ENCODE data around the gene LRMDA.

DNA sequence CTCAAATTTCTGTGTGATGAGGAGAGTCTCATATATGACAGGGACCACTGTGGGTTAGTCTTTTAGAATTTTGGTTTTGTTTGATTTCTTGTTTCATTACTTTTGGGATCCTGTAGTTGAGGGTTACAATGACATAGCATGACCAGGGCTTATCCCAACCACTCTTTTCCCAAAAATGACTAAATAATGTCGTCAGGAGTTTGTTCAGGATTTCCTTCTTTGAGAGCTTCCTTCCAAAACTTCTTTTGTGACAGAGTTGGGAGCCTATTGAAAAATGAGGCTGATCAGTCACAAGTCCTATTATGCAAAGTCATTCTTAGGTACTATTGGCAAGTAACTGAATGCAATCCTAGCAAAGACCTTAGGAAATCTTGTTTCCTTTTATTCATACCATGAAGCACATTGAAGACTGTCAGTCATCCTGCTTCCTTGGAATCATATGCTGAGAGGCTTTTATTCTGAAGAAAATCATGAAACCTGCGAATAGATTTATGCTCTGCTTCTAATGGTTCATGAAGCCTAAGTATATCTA, 498.3 kb downstream of the LRMDA start:
- no peak for TF ChIP-seq EZH2 (IDR thresholded peaks at IDR 0.05; ENCODE audit: borderline replicate concordance, low read depth, low read length, severe bottlenecking)
- TF ChIP-seq, protein P1, sequence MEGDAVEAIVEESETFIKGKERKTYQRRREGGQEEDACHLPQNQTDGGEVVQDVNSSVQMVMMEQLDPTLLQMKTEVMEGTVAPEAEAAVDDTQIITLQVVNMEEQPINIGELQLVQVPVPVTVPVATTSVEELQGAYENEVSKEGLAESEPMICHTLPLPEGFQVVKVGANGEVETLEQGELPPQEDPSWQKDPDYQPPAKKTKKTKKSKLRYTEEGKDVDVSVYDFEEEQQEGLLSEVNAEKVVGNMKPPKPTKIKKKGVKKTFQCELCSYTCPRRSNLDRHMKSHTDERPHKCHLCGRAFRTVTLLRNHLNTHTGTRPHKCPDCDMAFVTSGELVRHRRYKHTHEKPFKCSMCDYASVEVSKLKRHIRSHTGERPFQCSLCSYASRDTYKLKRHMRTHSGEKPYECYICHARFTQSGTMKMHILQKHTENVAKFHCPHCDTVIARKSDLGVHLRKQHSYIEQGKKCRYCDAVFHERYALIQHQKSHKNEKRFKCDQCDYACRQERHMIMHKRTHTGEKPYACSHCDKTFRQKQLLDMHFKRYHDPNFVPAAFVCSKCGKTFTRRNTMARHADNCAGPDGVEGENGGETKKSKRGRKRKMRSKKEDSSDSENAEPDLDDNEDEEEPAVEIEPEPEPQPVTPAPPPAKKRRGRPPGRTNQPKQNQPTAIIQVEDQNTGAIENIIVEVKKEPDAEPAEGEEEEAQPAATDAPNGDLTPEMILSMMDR (IDR thresholded peaks at IDR 0.05; ENCODE audit: extremely low read depth in 1 of 2, insufficient read depth in 1 of 2, low read depth in 1 of 2, low read length in 2 of 2), result no peak
- TF ChIP-seq, protein P2, sequence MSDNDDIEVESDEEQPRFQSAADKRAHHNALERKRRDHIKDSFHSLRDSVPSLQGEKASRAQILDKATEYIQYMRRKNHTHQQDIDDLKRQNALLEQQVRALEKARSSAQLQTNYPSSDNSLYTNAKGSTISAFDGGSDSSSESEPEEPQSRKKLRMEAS (IDR thresholded peaks at IDR 0.05; ENCODE audit: insufficient read depth, insufficient read length), result no peak
- TF ChIP-seq GATA2 (IDR thresholded peaks at IDR 0.05; ENCODE audit: insufficient read depth, insufficient read length, low read depth, low read length), result no peak
- no peak for TF ChIP-seq POLR2AphosphoS5 (IDR thresholded peaks at IDR 0.05; ENCODE audit: insufficient read depth, low read depth, low read length)
- no peak for TF ChIP-seq JUN (IDR thresholded peaks at IDR 0.05; ENCODE audit: borderline replicate concordance, insufficient read depth, insufficient read length, low read depth)
- no peak for TF ChIP-seq POLR2A (IDR thresholded peaks at IDR 0.05; ENCODE audit: low read depth, low read length)
